K562 (cell line): ENCODE data around the gene MON2. TPM values are rescaled to one million over a fixed set of nuclear protein-coding genes. Genes with fewer than 3 reads are reported as not detected.

Source experiments
- ATAC-seq: fragments of 200-7000 bp; cut with Tn5 transposase; 3 replicates; pipeline ENCODE4 v1.9.1; 2020; ENCODE audit warnings: moderate library complexity
- BruUV-seq: library from RNA; stranded (reverse); fragments of 400-500 nt; replicated peaks from 2 replicates; lab custom pipeline; 2021; lab: Mats Ljungman, UMichigan
- CTCF ChIA-PET: fragments of 300-600 bp; formaldehyde crosslinking; extraction: SDS; loops from one replicate; lab custom pipeline; 2021; ENCODE audit warnings: low intra/inter-chr PET ratio; lab: Yijun Ruan, JAX
- POLR2A ChIA-PET: fragments of 300-600, 350-650 bp; sonication (Branson Sonifier 250); formaldehyde crosslinking; extraction: SDS; loops from one replicate; lab custom pipeline; 2021; ENCODE audit warnings: antibody characterized with exemption, inconsistent platforms; lab: Yijun Ruan, JAX
- DNase-seq, 4 experiments: peaks; one replicate each; pipeline versions ENCODE4 v3.0.0 to v3.0.0-alpha.2; 2011 to 2018; ENCODE audit warnings: low spot score in 3 of 4, mixed read lengths in 3 of 4; ENCODE audit errors: extremely low read depth in 1 of 4
- FAIRE-seq: peaks from 2 replicates; lab custom pipeline; 2011; peaks lifted over from hg19 to GRCh38; lab: Jason Lieb, UNC
- H2AFZ ChIP-seq: 2 replicates; pipeline ENCODE4 v1.6.0; 2011; ENCODE audit warnings: low read depth, low read length, control low read depth, inconsistent platforms
- H3K27ac ChIP-seq: fragments of 200-600 bp; 3 replicates; pipeline ENCODE4 v1.8.0; 2011; ENCODE audit warnings: low read depth, mild to moderate bottlenecking, control low read depth, inconsistent platforms, low read length, moderate library complexity, mixed read lengths; ENCODE audit errors: extremely low read depth
- H3K27me3 ChIP-seq, 2 experiments: fragments of 300-600 bp in 1 of 2; 2 replicates in 1 of 2; 3 replicates in 1 of 2; pipeline versions ENCODE4 v1.6.0 to v1.8.0; 2011; ENCODE audit warnings: inconsistent platforms in 2 of 2, low read length in 2 of 2, mild to moderate bottlenecking in 1 of 2, mixed read lengths in 1 of 2, moderate library complexity in 1 of 2; ENCODE audit not compliant: control insufficient read depth in 2 of 2, insufficient read depth in 2 of 2
- H3K36me3 ChIP-seq: fragments of 300-600 bp; 3 replicates; pipeline ENCODE4 v1.8.0; 2011; ENCODE audit warnings: mild to moderate bottlenecking, low read length, inconsistent platforms; ENCODE audit not compliant: control insufficient read depth, insufficient read depth
- H3K4me1 ChIP-seq, 2 experiments: fragments of 200-600 bp in 1 of 2; replicated peaks in 1 of 2; 2 replicates in 1 of 2; 3 replicates in 1 of 2; pipeline versions ENCODE4 v1.5.1 to v1.8.0; 2011; ENCODE audit warnings: inconsistent platforms in 2 of 2, low read length in 2 of 2, mild to moderate bottlenecking in 1 of 2, mixed read lengths in 1 of 2, moderate library complexity in 1 of 2; ENCODE audit not compliant: control insufficient read depth in 2 of 2, insufficient read depth in 2 of 2
- H3K4me2 ChIP-seq: 2 replicates; pipeline ENCODE4 v1.6.1; 2011; ENCODE audit warnings: low read length, control low read depth, inconsistent platforms, mixed read lengths; ENCODE audit not compliant: insufficient read depth
- H3K4me3 ChIP-seq: fragments of 200-600 bp; sonication (generic), shearing (Covaris generic); 2 replicates; pipeline ENCODE4 v1.5.1; 2016; ENCODE audit warnings: control low read depth, inconsistent platforms
- H3K79me2 ChIP-seq: fragments of 200-600 bp; 3 replicates; pipeline ENCODE4 v1.8.0; 2011; ENCODE audit warnings: low read length, inconsistent platforms; ENCODE audit not compliant: control insufficient read depth, insufficient read depth
- H3K9ac ChIP-seq, 2 experiments: 2 replicates each; pipeline versions ENCODE4 v1.6.0 to v1.6.1; 2011; ENCODE audit warnings: low read depth in 2 of 2, low read length in 2 of 2, control low read depth in 1 of 2, inconsistent platforms in 1 of 2, mild to moderate bottlenecking in 1 of 2, mixed read lengths in 1 of 2; ENCODE audit not compliant: insufficient read depth in 1 of 2
- H3K9me1 ChIP-seq: one replicate; pipeline ENCODE4 v1.6.0; 2011; ENCODE audit warnings: inconsistent platforms, mild to moderate bottlenecking, low read length, moderate library complexity; ENCODE audit not compliant: control insufficient read depth, insufficient read depth
- H3K9me3 ChIP-seq: replicated peaks from 2 replicates; pipeline ENCODE4 v1.5.1; 2011; ENCODE audit warnings: low read depth, low read length, inconsistent platforms; ENCODE audit not compliant: control insufficient read depth, insufficient read depth
- H4K20me1 ChIP-seq: replicated peaks from 2 replicates; pipeline ENCODE4 v1.6.1; 2011; ENCODE audit warnings: low read length, inconsistent platforms, mixed read lengths; ENCODE audit not compliant: control insufficient read depth, insufficient read depth
- ELF4 ChIP-seq: fragments of 450-650 bp; formaldehyde crosslinking; IDR thresholded peaks from 2 replicates; pipeline ENCODE4 v1.4.0; 2022; ENCODE audit warnings: missing genetic modification characterization
- ZBTB8A ChIP-seq: fragments of 450-650 bp; IDR thresholded peaks from 2 replicates; pipeline ENCODE4 v1.6.1; 2018; ENCODE audit warnings: mild to moderate bottlenecking, moderate library complexity; ENCODE audit not compliant: partially characterized antibody
- WGBS: fragments of 100-300 bp; shearing (Covaris generic); methylation state at CpG from one replicate; pipeline ENCODE4 v1.1.6; 2016; ENCODE audit warnings: low coverage, mixed read lengths; ENCODE audit not compliant: insufficient coverage; ENCODE audit errors: missing lambda C conversion rate; 5-methylcytosine and 5-hydroxymethylcytosine counted together
- in situ Hi-C: fragments of 300-500 bp; cut with MboI; formaldehyde crosslinking; loops from 4 replicates; pipeline ENCODE4 v1.15.0; 2018; ENCODE audit warnings: inconsistent platforms, mixed read lengths
- intact Hi-C: fragments of 100-400 bp; cut with micrococcal nuclease; formaldehyde crosslinking; loops from 2 replicates; pipeline ENCODE4 v1.14.2; 2022
- polyA plus RNA-seq, 8 experiments: library from polyadenylated mRNA; depleted of rRNA in 4 of 8; stranded (reverse) in 5 of 8; unstranded in 3 of 8; fragments of >200 nt; fragmentation: Nextera tagmentation in 2 of 8; fragmentation: Illumina TruSeq in 1 of 8; extraction: Ambion mirVana in 2 of 8; extraction: Trizol in 1 of 8; gene quantifications; 2 replicates each; pipeline versions ENCODE4 v1.2.1 to v1.2.3, GENCODE V29; 2011 to 2014; ENCODE audit warnings: inconsistent platforms in 1 of 8, missing spikeins in 1 of 8
- total RNA-seq, 7 experiments: library from RNA; depleted of rRNA in 6 of 7; stranded (reverse); fragments of >200 nt in 6 of 7; fragmentation: Illumina TruSeq in 2 of 7; extraction: Trizol in 2 of 7; gene quantifications; 2 replicates each; pipeline versions ENCODE4 v1.2.1 to v1.2.3, GENCODE V29; 2011 to 2021; ENCODE audit warnings: low replicate concordance in 1 of 7
- TF ChIP-seq, protein P1 (sequence below): fragments of 200-800 bp; sonication (Bioruptor generic); IDR thresholded peaks from 2 replicates; pipeline ENCODE4 v1.6.1; 2016; ENCODE audit warnings: missing genetic modification characterization, missing compliant biosample characterization
- TF ChIP-seq, protein P2 (sequence below): fragments of 250-450 bp; sonication (Bioruptor Pico); IDR thresholded peaks from 2 replicates; pipeline ENCODE4 v1.5.1; 2021; ENCODE audit warnings: mild to moderate bottlenecking
- TF ChIP-seq, protein P3 (sequence below), 2 experiments: fragments of 450-650 bp; IDR thresholded peaks; 2 replicates each; pipeline ENCODE4 v1.6.1; 2016

Gene MON2
- total and polyA plus RNA-seq, 9 of the 15 experiments (the other 6 are each of a cell fraction or from before 2014, with no cell fraction given), result 3.6 to 31.6 (median 16.8) TPM

DNA sequence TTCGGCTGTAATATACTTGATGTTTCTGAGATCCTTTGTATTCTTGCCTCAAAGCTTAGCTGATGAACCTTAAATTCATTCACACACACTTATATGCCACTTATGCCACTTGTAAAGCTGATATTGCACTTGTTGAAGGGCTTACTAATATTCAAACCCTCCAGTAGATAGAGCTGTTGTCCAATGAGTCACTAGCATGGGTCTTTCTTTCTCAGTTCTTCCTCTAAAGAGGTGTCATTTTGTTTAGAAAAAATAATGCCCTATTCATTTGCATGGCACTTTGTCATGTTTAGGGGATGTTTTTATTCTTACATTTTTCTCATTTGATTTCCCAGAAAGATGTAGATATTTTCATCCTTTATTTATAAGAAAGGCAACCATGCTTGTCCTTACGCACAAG is 56.4 kb downstream of the MON2 start:
- in situ Hi-C loops, result no loop called here
- no peak for FAIRE-seq
- Histone ChIP-seq H4K20me1 (no peaks in the 10 kb centered on the region), H3K36me3 (peaks cover 28% of the 10 kb centered on the region; the same call in 2 of the 3 replicates), H3K4me3 (no peak overlapping the region), H3K79me2 (no peaks in the 10 kb centered on the region), H3K27me3 (no peaks in the 10 kb centered on the region), H2AFZ (no peak overlapping the region), H3K4me1 (no peaks in the 10 kb centered on the region), H3K9ac (no peak overlapping the region), H3K9me1 (no peaks in the 10 kb centered on the region), H3K27ac (no peak overlapping the region), H3K4me2 (no peak overlapping the region), H3K9me3 (no peaks in the 10 kb centered on the region)
- no peak for DNase-seq
- POLR2A ChIA-PET, result interaction anchor here (0.5 to 0.8 kb wide), 2 partner anchors 16 to 1996 kb away, joined by 3 read pairs; no protein-coding TSS in a partner anchor
- intact Hi-C loops, result no loop called here
- 94% methylated on average over 2 of the region's 2 CpGs for WGBS
- TF ChIP-seq, protein P1, sequence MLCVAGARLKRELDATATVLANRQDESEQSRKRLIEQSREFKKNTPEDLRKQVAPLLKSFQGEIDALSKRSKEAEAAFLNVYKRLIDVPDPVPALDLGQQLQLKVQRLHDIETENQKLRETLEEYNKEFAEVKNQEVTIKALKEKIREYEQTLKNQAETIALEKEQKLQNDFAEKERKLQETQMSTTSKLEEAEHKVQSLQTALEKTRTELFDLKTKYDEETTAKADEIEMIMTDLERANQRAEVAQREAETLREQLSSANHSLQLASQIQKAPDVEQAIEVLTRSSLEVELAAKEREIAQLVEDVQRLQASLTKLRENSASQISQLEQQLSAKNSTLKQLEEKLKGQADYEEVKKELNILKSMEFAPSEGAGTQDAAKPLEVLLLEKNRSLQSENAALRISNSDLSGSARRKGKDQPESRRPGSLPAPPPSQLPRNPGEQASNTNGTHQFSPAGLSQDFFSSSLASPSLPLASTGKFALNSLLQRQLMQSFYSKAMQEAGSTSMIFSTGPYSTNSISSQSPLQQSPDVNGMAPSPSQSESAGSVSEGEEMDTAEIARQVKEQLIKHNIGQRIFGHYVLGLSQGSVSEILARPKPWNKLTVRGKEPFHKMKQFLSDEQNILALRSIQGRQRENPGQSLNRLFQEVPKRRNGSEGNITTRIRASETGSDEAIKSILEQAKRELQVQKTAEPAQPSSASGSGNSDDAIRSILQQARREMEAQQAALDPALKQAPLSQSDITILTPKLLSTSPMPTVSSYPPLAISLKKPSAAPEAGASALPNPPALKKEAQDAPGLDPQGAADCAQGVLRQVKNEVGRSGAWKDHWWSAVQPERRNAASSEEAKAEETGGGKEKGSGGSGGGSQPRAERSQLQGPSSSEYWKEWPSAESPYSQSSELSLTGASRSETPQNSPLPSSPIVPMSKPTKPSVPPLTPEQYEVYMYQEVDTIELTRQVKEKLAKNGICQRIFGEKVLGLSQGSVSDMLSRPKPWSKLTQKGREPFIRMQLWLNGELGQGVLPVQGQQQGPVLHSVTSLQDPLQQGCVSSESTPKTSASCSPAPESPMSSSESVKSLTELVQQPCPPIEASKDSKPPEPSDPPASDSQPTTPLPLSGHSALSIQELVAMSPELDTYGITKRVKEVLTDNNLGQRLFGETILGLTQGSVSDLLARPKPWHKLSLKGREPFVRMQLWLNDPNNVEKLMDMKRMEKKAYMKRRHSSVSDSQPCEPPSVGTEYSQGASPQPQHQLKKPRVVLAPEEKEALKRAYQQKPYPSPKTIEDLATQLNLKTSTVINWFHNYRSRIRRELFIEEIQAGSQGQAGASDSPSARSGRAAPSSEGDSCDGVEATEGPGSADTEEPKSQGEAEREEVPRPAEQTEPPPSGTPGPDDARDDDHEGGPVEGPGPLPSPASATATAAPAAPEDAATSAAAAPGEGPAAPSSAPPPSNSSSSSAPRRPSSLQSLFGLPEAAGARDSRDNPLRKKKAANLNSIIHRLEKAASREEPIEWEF (CRISPR knock-in tag), result no peak
- TF ChIP-seq, protein P2, sequence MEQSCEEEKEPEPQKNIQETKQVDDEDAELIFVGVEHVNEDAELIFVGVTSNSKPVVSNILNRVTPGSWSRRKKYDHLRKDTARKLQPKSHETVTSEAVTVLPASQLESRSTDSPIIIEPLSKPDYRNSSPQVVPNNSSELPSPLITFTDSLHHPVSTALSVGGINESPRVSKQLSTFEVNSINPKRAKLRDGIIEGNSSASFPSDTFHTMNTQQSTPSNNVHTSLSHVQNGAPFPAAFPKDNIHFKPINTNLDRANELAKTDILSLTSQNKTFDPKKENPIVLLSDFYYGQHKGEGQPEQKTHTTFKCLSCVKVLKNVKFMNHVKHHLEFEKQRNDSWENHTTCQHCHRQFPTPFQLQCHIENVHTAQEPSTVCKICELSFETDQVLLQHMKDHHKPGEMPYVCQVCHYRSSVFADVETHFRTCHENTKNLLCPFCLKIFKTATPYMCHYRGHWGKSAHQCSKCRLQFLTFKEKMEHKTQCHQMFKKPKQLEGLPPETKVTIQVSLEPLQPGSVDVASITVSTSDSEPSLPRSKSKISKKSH, result no peak
- no peak for TF ChIP-seq ZBTB8A
- no peak for TF ChIP-seq ELF4 (CRISPR knock-in tag)
- TF ChIP-seq, protein P3, sequence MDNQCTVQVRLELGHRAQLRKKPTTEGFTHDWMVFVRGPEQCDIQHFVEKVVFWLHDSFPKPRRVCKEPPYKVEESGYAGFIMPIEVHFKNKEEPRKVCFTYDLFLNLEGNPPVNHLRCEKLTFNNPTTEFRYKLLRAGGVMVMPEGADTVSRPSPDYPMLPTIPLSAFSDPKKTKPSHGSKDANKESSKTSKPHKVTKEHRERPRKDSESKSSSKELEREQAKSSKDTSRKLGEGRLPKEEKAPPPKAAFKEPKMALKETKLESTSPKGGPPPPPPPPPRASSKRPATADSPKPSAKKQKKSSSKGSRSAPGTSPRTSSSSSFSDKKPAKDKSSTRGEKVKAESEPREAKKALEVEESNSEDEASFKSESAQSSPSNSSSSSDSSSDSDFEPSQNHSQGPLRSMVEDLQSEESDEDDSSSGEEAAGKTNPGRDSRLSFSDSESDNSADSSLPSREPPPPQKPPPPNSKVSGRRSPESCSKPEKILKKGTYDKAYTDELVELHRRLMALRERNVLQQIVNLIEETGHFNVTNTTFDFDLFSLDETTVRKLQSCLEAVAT (IDR thresholded peaks at IDR 0.05), result no peak
- ATAC-seq, result no peak
- BruUV-seq, result no TSS peak
- CTCF ChIA-PET, result interaction anchor here (0.6 kb wide), 1 partner anchor 16 kb away, joined by 4 read pairs; no protein-coding TSS in a partner anchor
